Upper lobe of left lung (tissue), 4 donors: ENCODE results near the gene CMPK2.

Experiments used
- EP300 ChIP-seq, 4 donors: sonication (generic); formaldehyde crosslinking; IDR thresholded peaks; one replicate each; pipeline ENCODE4 v1.5.1; 2017; ENCODE audit warnings: antibody characterized with exemption in 4 of 4, control low read depth in 2 of 4
- POLR2A ChIP-seq, 4 donors: fragments of 450-650 bp; IDR thresholded peaks; one replicate each; pipeline ENCODE4 v1.5.1; 2016 to 2017; ENCODE audit warnings: antibody characterized with exemption in 4 of 4, mild to moderate bottlenecking in 2 of 4
- POLR2AphosphoS5 ChIP-seq, 2 donors: sonication (generic); formaldehyde crosslinking; IDR thresholded peaks; one replicate each; pipeline ENCODE4 v1.5.1; 2017; ENCODE audit warnings: antibody characterized with exemption in 2 of 2
- TF ChIP-seq, protein P1 (sequence below), 6 experiments: fragments of 450-650 bp in 4 of 6; fragments of 200-600 bp in 2 of 6; sonication (generic) in 2 of 6; IDR thresholded peaks; one replicate each; pipeline ENCODE4 v1.5.1; 2016 to 2019; ENCODE audit warnings: antibody characterized with exemption in 6 of 6

DNA sequence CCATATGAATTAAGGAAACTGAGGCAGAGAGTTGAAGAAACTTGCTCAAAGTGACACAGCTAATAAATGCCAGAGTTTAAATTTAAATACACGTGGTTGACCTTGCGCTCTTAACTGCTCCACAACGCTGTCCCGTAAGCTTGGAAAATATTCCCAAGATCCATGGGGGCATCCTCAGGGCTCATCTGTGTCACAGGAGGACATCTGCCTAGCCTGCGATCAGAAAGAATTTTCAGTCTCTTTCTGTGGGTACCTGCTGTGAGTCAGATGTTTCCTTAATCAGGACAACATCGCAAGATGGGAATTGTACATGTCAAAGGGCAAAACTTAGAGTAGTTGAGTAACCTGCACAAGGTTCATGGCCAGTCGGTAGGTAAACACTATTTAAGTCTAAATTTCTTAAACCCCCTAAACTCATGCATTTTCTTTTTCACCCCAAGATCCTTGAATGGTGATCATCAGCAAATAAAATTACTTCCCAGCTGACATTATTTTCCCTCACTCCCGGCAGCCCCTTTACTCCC is 1.4 kb downstream of the CMPK2 start:
- TF ChIP-seq, protein P1, sequence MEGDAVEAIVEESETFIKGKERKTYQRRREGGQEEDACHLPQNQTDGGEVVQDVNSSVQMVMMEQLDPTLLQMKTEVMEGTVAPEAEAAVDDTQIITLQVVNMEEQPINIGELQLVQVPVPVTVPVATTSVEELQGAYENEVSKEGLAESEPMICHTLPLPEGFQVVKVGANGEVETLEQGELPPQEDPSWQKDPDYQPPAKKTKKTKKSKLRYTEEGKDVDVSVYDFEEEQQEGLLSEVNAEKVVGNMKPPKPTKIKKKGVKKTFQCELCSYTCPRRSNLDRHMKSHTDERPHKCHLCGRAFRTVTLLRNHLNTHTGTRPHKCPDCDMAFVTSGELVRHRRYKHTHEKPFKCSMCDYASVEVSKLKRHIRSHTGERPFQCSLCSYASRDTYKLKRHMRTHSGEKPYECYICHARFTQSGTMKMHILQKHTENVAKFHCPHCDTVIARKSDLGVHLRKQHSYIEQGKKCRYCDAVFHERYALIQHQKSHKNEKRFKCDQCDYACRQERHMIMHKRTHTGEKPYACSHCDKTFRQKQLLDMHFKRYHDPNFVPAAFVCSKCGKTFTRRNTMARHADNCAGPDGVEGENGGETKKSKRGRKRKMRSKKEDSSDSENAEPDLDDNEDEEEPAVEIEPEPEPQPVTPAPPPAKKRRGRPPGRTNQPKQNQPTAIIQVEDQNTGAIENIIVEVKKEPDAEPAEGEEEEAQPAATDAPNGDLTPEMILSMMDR (IDR thresholded peaks at IDR 0.05): no peak
- TF ChIP-seq POLR2A (IDR thresholded peaks at IDR 0.05) (no peak), EP300 (IDR thresholded peaks at IDR 0.05) (no peak), POLR2AphosphoS5 (IDR thresholded peaks at IDR 0.05) (no peak)
